ENCODE measurements around the gene ARL14EP. TPM values are rescaled to one million over a fixed set of nuclear protein-coding genes. Genes with fewer than 3 reads are reported as not detected.

The ARL14EP gene
- polyA plus RNA-seq, 1 donor from 2014 or later = 90.5 TPM

DNA sequence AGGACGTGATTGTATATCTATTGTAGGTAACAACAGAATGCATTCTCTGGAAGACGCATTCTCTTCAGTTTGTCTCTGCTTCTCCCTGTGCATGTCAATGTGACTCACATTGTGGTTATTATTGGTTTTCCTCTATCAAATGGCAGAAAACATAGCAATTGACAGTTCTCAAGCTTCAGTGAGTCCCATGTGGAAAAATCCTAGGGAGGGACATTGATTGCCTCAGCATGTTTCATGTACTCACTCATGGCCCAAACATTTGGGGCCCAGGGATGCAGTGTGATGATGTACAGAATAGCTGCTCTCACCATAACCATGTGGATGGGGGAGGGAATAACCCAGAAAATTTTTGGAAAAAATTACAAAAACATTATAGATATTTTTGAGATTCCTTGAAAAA, 9.3 kb upstream of the ARL14EP start:
- Mint-ChIP-seq H3K4me3 (no peak overlapping the region), H3K27me3 (peaks cover 5% of the 10 kb centered on the region), H3K9me3 (peaks cover 3 to 6% (median 5%) of the 10 kb centered on the region in 3 donors), H3K4me1 (peaks cover 0 to 1% (median 0%) of the 10 kb centered on the region in 3 donors), H3K27ac (no peak overlapping the region), H3K36me3 (peaks cover 2% of the 10 kb centered on the region)

DNA sequence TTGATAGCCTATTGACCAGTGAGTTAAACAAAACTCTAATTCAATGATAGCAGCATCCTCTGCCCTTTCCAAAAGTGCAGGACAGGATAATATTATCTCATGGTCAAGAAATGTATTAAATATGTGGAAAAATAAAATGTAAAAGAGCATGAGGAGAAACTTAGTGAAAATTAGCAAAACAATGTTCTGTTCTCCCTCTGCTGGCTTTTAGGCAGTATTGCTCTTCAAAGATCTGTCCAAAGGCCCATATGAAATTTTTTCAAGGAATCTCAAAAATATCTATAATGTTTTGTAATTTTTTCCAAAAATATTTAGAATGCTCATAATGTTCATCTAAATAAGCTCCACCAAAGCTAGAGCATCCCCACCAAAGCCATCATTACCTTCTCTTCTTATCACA, 8.3 kb upstream of the ARL14EP start:
- Mint-ChIP-seq H3K36me3 (peaks cover 3% of the 10 kb centered on the region), H3K4me3 (no peak overlapping the region), H3K27ac (no peak overlapping the region), H3K4me1 (peaks cover 0 to 1% (median 0%) of the 10 kb centered on the region in 3 donors), H3K27me3 (peaks cover 2% of the 10 kb centered on the region), H3K9me3 (peaks cover 3 to 6% (median 5%) of the 10 kb centered on the region in 3 donors)

DNA sequence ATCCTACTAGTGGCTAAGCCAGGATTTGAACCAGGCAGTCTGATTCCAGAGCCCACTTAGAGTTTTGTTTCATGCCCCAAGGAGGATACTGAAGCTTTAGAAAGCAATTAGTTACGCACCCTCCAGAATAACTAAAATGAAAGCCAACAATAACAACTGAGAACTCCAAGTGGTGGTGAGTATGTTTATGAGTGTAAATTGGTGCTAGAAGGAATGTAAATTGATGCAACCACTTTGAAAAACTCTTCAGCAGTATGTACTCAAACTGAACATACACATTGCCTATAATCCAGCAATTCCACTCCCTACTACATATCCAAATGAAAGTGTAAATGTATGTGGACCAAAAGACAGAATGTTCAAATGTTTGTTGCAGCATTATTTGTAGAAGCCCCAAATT, 6.7 kb upstream of the ARL14EP start:
- Mint-ChIP-seq H3K27me3 (no peaks in the 10 kb centered on the region), H3K9me3 (peaks cover 0 to 1% (median under 1%) of the 10 kb centered on the region in 3 donors), H3K4me3 (no peak overlapping the region), H3K27ac (peak overlapping the region in 1 of 3 donors; percentile 37), H3K4me1 (peaks cover 0 to 1% (median 0%) of the 10 kb centered on the region in 3 donors), H3K36me3 (peaks cover 3% of the 10 kb centered on the region)

DNA sequence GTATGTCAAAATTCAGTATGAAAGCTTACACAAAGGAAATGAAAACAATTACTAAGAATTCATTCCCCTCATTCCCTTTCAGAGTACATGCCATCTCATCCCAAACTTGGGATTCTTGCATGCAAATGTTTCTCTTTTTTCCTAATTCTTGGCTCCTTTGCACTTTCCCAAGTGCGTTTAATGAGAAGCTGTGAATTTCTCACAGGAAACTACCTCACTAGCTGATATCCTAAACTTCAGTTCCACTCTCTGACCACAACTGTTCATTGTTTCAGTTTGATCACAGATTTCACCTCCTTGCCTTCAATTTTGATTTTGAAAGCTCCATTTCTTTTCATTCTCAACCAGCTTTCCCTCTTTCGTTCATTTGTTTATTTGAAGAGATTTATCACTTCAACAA, 5.9 kb upstream of the ARL14EP start:
- Mint-ChIP-seq H3K27ac (no peak overlapping the region), H3K36me3 (peaks cover 3% of the 10 kb centered on the region), H3K4me1 (peaks cover 0 to 4% (median 0%) of the 10 kb centered on the region in 3 donors), H3K4me3 (no peak overlapping the region), H3K27me3 (no peaks in the 10 kb centered on the region), H3K9me3 (no peaks in the 10 kb centered on the region)

DNA sequence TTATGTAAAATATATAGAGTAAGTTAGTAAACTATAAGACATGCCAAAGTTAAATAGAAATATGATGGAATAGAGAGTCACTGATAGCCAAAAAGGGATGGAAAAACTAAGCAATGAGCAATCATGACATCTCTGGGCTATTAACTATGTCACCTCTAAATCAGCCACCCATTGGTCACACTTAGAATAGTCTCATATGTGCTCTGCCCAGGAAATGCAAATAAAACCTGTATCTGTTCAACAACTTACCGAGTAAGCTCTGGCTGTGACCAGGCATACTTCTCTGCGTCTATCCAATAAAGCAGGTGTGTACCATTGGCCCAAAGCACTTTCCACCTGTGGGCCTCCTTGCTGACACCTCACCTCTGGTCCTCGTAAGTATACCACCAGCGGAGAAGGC, 1.6 kb upstream of the ARL14EP start:
- H3K36me3 Mint-ChIP-seq = peaks cover 3% of the 10 kb centered on the region
- H3K27ac Mint-ChIP-seq = no peak overlapping the region
- peaks cover 30 to 35% (median 33%) of the 10 kb centered on the region in 3 donors for H3K4me1 Mint-ChIP-seq
- no peaks in the 10 kb centered on the region for H3K9me3 Mint-ChIP-seq
- H3K27me3 Mint-ChIP-seq = no peaks in the 10 kb centered on the region
- H3K4me3 Mint-ChIP-seq = peak overlapping the region in 2 of 4 donors; percentile 17 to 42

DNA sequence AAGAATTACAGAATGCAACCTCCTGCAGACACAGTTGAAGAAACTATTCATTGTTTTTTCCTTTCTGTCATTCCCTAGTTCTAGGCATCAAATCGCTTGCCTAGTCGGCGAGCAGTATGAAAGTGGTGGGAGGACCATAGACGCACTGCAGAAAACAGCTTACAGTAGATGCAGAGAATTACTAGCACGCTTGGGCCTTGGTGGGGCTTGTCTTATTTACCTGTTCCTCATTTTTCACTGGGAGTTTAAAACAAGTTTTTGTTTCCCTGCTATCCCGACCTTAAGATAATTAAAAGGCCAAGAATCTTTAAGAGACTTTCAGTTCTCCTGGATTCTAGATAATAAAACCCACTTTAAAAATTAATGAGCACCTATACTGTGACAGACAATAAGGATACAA, 713 bp upstream of the ARL14EP start:
- Mint-ChIP-seq H3K4me3 (peak overlapping the region; percentile 97 to 100 (median 98)), H3K36me3 (peaks cover 3% of the 10 kb centered on the region), H3K27ac (peak overlapping the region; percentile 95 to 100 (median 100)), H3K4me1 (peaks cover 36 to 44% (median 40%) of the 10 kb centered on the region in 3 donors), H3K9me3 (no peaks in the 10 kb centered on the region), H3K27me3 (no peaks in the 10 kb centered on the region)

DNA sequence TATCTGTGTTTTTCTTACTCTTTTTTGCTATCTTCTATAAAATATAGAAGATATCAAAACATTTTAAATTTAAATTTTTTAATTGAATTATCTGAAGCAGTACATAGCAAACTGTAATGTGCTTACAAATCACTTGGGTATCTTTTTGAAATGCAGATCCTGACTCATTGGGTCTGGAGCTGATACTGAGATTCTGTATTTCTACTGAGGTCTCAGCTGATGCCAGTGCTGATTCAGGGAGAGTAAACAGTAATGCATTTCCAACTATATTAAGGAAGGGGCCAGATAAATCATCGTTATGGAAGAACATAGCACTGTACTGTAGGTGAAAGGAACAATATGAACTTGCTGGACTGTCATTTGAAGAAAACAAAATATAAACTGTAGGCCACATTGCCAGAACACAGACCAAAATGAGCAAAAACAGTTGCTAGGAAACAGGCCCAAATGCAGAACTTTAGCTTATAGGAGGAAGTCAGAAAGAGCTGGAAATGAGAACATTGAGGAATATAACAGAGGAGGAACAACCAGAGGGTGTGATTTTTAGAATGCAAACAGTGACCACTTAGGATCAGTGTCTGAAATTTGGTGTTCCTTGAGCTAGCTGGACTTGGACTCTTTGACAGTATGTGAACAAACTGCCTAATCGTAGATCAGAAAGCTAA, 3.3 kb downstream of the ARL14EP start:
- H3K27me3 Mint-ChIP-seq = no peaks in the 10 kb centered on the region
- H3K4me1 Mint-ChIP-seq = peaks cover 44 to 55% (median 52%) of the 10 kb centered on the region in 3 donors
- H3K9me3 Mint-ChIP-seq = no peaks in the 10 kb centered on the region
- peak overlapping the region; percentile 31 to 100 (median 88) for H3K27ac Mint-ChIP-seq
- H3K36me3 Mint-ChIP-seq = peaks cover 6% of the 10 kb centered on the region
- peak overlapping the region; percentile 13 to 74 (median 34) for H3K4me3 Mint-ChIP-seq

DNA sequence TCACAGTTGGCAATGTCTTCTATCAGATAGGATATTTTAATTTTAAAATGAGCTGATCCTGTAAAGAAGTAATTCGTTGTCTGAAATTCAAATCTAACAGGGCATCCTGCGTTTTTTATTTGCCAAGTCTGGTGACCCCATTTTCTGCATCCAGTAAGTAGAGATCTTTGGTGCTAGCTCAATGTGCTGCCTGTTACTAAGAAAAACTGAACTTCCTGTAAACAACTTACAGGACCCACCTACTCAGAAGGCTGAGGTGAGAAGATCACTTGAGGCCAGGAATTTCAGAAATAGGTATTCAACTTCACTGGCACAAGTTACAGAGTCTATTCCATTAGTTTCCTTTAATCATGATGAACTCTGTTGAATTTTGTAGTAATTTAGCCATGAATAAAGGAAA, 4.0 kb downstream of the ARL14EP start:
- Mint-ChIP-seq H3K4me1 (peaks cover 44 to 55% (median 51%) of the 10 kb centered on the region in 3 donors), H3K27ac (peak overlapping the region; percentile 31 to 100 (median 88)), H3K4me3 (peak overlapping the region in 3 of 4 donors; percentile 13 to 74 (median 40)), H3K36me3 (peaks cover 6% of the 10 kb centered on the region), H3K27me3 (no peaks in the 10 kb centered on the region), H3K9me3 (no peaks in the 10 kb centered on the region)

DNA sequence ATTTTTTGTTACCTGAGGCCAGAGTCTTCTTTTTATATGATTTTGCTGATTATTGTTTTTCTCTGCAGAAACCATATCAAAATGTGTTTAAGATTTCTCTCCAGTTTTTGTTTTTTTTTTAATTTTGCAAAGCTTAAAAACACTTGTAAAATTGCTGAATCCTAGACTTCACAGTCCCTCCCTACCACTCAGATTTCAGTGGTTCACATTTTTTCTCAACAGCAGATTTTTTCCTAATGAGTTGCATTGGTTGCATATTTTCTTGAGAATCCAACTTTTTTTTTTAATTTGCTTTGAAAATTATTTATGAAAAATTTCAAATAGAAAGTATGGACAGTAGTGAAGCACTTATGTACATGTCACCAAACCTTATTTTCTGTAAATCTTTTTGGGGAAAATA, 5.8 kb downstream of the ARL14EP start:
- Mint-ChIP-seq H3K27ac (no peak overlapping the region), H3K27me3 (no peaks in the 10 kb centered on the region), H3K4me1 (peaks cover 38 to 54% (median 44%) of the 10 kb centered on the region in 3 donors), H3K4me3 (no peak overlapping the region), H3K36me3 (peaks cover 10% of the 10 kb centered on the region), H3K9me3 (no peaks in the 10 kb centered on the region)

DNA sequence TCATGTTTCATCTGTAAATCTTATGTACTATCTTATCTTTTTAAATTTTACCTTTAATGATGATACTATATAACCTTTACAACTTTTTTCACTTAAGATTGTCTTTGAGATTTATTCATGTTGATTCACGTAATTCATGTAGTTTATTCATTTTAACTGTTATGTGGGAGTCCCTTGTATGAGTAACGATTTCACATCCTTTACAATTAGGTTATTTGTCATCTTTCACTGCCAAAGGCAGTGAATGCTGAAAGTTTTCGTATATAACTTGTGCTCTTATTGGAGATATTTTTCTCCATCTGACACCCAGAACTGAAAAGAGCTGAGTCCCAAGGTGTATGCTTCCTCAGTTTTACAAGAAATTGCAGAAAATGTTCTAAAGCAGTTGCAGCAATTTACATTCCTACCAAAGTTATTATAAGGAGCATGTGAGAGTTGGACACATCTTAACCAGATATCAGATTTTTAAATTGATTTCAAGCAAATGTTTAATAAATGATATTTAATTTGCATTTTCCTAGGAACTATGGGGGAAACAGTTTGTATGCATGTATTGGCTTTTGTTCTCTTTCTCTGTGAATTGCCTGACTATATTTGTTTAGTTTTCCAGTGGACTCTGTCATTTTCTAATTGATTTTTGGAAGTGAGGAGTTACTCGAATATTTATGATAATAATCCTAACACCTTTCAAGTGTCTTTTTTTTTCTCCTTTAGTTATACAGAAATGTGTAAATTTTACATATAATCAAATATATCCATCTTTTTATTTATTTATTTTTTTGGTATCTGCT, 6.4 kb downstream of the ARL14EP start:
- peaks cover 10% of the 10 kb centered on the region for H3K36me3 Mint-ChIP-seq
- no peaks in the 10 kb centered on the region for H3K9me3 Mint-ChIP-seq
- H3K4me1 Mint-ChIP-seq = peaks cover 33 to 48% (median 43%) of the 10 kb centered on the region in 3 donors
- H3K27ac Mint-ChIP-seq = peak overlapping the region in 1 of 3 donors; percentile 31
- peak overlapping the region in 1 of 4 donors; percentile 58 for H3K4me3 Mint-ChIP-seq
- H3K27me3 Mint-ChIP-seq = no peaks in the 10 kb centered on the region

DNA sequence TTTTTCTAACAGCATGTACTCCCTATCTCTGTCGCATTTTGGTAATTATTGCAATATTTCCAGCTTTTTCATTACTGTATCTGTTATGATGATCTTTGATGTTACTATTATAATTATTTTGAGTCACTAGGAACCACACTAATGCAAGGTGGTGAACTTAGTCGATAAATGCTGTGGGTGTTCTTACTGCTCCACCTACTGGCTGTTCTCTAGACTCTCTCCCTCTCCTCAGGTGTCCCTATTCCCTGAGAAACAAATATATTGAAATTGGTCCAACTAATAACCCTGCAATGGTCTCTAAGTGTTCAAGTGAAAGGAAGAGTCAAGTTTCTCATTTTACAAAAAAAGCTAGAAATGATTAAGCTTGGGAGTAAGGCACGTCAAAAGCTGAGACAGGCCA, 10.5 kb downstream of the ARL14EP start:
- Mint-ChIP-seq H3K4me3 (no peak overlapping the region), H3K27me3 (no peaks in the 10 kb centered on the region), H3K27ac (peak overlapping the region in 2 of 3 donors; percentile 68 to 79), H3K9me3 (no peaks in the 10 kb centered on the region), H3K4me1 (peaks cover 12 to 21% (median 18%) of the 10 kb centered on the region in 3 donors), H3K36me3 (peaks cover 10% of the 10 kb centered on the region)

DNA sequence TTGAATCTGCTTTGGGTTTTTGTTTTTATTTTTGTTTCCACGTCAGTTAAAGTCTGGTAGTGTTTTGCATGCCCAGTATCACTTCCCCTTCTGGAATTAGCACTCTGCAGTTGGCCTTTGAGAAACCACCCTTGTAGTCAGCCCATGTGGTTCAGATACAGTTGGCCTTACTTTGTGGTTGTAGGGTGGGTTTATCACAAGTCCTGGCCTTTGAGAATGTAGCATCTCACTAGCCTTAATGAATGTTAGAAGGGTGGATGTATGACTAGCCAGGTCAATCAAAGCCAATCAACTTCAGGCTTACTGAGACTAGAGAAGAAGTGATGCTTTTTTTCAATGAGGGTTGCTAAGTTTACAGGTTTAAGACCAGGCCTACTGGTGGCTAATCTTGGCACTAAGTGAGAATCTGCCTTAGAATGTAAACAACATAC, 19.8 kb downstream of the ARL14EP start:
- Mint-ChIP-seq H3K27ac (peak overlapping the region; percentile 85 to 98 (median 96)), H3K36me3 (no peaks in the 10 kb centered on the region), H3K27me3 (no peaks in the 10 kb centered on the region), H3K9me3 (peaks cover 0 to 7% (median 0%) of the 10 kb centered on the region in 3 donors), H3K4me3 (peak overlapping the region; percentile 64 to 82 (median 74)), H3K4me1 (peaks cover 26 to 41% (median 37%) of the 10 kb centered on the region in 3 donors)

DNA sequence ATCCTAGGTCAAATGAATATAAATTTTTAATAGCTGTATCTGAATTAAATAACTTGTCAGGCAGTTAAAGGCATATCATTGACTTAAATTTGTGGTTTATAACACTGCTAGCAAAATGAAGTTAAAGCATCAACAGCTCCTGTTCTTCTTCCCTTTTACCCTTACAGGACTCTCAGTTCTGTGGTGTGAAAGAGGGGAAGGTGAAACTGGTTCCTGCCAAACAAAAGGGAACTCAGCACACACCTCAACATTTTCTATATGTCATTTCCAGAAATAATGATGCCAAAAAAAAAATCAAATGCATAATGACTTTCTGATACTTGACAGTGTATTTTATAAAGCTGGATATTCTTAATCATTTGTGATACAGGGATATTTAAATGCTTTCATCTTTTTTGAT, 21.2 kb downstream of the ARL14EP start:
- Mint-ChIP-seq H3K27ac (peak overlapping the region; percentile 85 to 98 (median 96)), H3K36me3 (no peaks in the 10 kb centered on the region)

DNA sequence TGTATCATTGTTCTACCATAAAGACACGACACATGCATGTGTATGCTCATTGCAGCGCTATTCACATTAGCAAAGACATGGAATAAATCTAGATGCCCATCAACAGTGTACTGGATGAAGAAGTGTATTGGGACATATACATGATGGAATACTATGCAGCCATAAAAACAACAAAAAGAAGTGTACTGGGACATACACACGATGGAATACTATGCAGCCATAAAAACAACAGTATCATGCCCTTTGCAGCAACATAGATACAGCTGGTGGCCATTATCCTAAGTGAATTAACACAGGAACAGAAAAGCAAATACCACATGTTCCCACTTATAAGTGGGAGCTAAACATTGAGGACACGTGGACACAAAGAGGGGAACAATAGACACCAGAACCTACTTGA, 22.7 kb downstream of the ARL14EP start:
- H3K9me3 Mint-ChIP-seq = peaks cover 0 to 7% (median 0%) of the 10 kb centered on the region in 3 donors
- H3K4me1 Mint-ChIP-seq = peaks cover 26 to 36% (median 30%) of the 10 kb centered on the region in 3 donors
- no peaks in the 10 kb centered on the region for H3K27me3 Mint-ChIP-seq
- peak overlapping the region; percentile 58 to 96 (median 89) for H3K27ac Mint-ChIP-seq
- H3K4me3 Mint-ChIP-seq = peak overlapping the region in 1 of 4 donors; percentile 46
- H3K36me3 Mint-ChIP-seq = no peaks in the 10 kb centered on the region

More for the DNA sequence above, 21.2 kb downstream of the ARL14EP start:
- Mint-ChIP-seq H3K4me1 (peaks cover 26 to 40% (median 35%) of the 10 kb centered on the region in 3 donors), H3K9me3 (peaks cover 0 to 7% (median 0%) of the 10 kb centered on the region in 3 donors), H3K4me3 (peak overlapping the region in 3 of 4 donors; percentile 63 to 85 (median 70)), H3K27me3 (no peaks in the 10 kb centered on the region)
